Measurements from ENCODE around the gene HFM1. TPM values are rescaled to one million over a fixed set of nuclear protein-coding genes. Genes with fewer than 3 reads are reported as not detected.

HFM1 gene
- total RNA-seq, 1 experiment from 2014 or later = 3.3 TPM

DNA sequence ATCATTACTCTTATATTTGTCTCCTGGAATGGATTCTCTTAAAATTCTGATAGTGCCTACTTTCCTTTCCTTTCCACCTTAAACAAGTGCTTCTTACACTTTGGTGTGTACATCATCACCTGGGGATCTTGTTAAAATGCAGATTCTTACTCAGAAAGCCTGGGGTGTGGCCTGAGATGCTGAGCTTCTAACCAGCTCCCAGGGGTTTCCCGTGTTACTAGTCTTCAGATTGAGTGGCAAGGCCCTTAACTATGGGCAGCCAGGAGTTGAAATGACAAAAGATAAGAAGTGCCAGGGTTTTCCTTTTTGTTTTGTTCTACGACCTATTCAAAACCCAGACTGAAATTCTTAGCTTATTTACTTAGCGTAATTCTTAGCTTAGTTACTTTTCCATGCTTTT is 159.2 kb downstream of the HFM1 start:
- no peak overlapping the region for H3K4me3 ChIP-seq (ENCODE audit: insufficient read depth, low read depth, low read length)
- H3K27me3 ChIP-seq (ENCODE audit: control insufficient read depth, insufficient read depth, low read length) = no peaks in the 10 kb centered on the region
- peak; percentile 7 for DNase-seq
- H3K36me3 ChIP-seq (replicated peaks; ENCODE audit: control insufficient read depth, insufficient read depth, low read length) = no peaks in the 10 kb centered on the region

DNA sequence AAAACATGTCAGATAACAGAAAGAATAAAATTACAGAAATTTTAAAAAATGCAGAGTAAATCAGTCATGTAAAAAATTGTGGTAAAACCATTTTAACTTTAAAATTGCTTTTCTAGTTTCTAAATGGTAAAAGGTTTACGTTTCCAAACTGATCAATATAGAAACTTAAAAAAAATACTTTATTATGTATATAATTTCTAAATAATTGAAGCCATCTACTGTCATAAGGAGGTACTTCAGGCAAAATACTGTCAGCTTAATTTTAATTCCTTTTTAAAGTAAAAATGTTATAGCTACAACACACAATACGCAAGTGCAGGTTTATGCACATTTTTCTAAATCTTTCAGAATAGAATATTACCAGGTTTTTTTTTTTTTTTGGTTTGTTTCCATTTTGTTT is 159.9 kb downstream of the HFM1 start:
- DNase-seq = no peak
- Histone ChIP-seq H3K36me3 (replicated peaks; ENCODE audit: control insufficient read depth, insufficient read depth, low read length) (no peaks in the 10 kb centered on the region), H3K4me3 (ENCODE audit: insufficient read depth, low read depth, low read length) (no peak overlapping the region), H3K27me3 (ENCODE audit: control insufficient read depth, insufficient read depth, low read length) (no peaks in the 10 kb centered on the region)

DNA sequence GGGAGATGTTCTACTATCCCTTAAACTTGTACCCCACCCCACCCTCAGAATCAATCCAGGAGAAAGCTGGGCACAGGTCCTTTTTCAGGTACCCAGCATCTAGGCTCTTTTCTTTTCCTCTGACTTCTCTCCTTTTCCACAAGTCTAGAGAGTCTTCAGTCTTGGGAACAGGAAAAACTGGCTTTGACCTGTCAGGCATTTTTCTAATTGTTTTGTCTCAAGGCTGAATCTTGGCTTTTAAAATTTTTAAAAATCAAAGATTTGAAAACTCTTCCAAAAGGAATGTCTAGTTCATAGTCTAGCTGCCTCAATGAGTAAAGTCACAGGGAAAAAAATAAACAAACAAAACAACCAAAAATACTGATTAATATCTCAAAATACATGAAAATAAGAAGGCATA is 161.5 kb downstream of the HFM1 start:
- H3K27me3 ChIP-seq (ENCODE audit: control insufficient read depth, insufficient read depth, low read length) = no peaks in the 10 kb centered on the region
- no peak for DNase-seq
- no peak overlapping the region for H3K4me3 ChIP-seq (ENCODE audit: insufficient read depth, low read depth, low read length)

DNA sequence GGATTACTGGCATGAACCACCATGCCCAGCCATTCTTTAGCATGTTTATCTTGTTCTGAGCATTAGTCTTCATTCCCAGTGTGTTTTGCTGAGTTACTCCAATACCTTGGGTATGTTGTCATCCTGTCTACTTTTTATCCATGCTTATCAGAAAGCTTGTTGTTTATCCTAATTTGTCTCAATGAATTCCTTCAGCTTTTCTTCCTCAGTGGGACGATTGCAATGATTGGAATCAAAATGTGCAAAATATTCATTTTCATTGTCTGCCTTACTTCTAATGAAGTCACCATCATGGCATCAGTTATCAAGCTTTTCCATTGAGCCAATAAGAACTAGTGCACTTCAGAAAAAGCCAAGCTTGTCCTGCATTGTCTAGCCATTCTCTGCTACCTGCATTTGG is 170.5 kb downstream of the HFM1 start:
- no peak overlapping the region for H3K4me3 ChIP-seq (ENCODE audit: insufficient read depth, low read depth, low read length)
- DNase-seq = no peak
- H3K36me3 ChIP-seq (replicated peaks; ENCODE audit: control insufficient read depth, insufficient read depth, low read length) = no peaks in the 10 kb centered on the region
- no peaks in the 10 kb centered on the region for H3K27me3 ChIP-seq (ENCODE audit: control insufficient read depth, insufficient read depth, low read length)

More for the DNA sequence above, 161.5 kb downstream of the HFM1 start:
- H3K36me3 ChIP-seq (replicated peaks; ENCODE audit: control insufficient read depth, insufficient read depth, low read length) = no peaks in the 10 kb centered on the region

DNA sequence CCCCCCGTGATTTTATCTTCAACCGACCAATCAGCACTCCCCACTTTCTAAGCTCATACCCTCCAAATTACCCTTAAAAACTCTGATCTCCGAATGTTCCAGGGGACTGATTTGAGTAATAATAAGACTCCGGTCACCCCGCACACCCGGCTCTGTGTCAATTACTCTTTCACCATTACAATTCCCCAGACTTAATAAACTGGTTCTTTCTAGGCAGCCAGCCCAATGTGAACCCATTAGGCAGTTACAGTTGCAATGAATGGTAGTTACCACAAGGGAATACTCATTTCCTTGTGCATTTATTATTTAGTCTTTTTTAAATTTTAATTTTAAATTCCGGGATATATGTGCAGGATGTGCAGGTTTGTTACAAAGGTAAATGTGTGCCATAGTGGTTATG is 177.9 kb downstream of the HFM1 start:
- Histone ChIP-seq H3K36me3 (replicated peaks; ENCODE audit: control insufficient read depth, insufficient read depth, low read length) (no peaks in the 10 kb centered on the region), H3K27me3 (ENCODE audit: control insufficient read depth, insufficient read depth, low read length) (no peaks in the 10 kb centered on the region), H3K4me3 (ENCODE audit: insufficient read depth, low read depth, low read length) (no peak overlapping the region)
- no peak for DNase-seq

DNA sequence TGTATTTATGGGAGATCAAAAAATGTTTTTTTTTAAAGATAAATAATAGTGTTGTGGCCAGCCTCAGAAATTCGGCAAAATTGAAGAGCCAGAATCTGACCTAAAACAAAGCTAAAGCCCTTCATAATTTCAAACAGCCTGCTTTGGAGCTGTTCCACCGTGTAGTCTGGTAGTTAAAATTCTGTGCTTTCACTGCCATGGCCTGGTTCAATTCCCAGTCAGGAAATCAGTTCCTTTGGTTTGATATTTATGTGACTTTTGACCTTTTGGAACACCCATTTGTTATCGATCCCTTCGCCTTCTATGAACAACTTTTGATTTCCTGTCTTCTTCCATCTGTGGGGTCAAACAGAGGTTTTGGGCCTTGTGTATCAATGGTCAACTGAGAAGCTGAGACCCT is 179.8 kb downstream of the HFM1 start:
- no peaks in the 10 kb centered on the region for H3K36me3 ChIP-seq (replicated peaks; ENCODE audit: control insufficient read depth, insufficient read depth, low read length)
- H3K27me3 ChIP-seq (ENCODE audit: control insufficient read depth, insufficient read depth, low read length) = no peaks in the 10 kb centered on the region
- DNase-seq = no peak
- H3K4me3 ChIP-seq (ENCODE audit: insufficient read depth, low read depth, low read length) = no peak overlapping the region

DNA sequence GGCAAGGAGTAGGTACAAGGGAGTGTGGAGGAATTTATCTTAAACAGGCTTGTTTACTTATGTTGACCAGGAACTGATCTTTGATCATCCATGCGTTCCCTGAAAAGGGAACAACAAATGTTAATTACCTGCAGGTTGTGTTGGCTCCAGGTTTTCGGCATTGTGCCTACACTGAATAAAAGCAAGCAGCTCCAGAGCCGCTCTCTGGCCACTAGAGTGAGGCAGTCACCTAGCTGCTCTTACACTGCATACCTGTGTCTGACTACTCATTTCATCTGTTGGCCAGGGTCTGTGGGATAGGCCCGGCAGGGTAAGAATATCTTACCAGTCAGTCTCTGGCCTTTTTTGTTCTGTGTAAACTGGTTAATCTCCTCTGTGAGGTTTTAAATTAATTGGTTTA is 183.6 kb downstream of the HFM1 start:
- Histone ChIP-seq H3K36me3 (replicated peaks; ENCODE audit: control insufficient read depth, insufficient read depth, low read length) (no peaks in the 10 kb centered on the region), H3K27me3 (ENCODE audit: control insufficient read depth, insufficient read depth, low read length) (no peaks in the 10 kb centered on the region), H3K4me3 (ENCODE audit: insufficient read depth, low read depth, low read length) (no peak overlapping the region)
- DNase-seq = no peak

DNA sequence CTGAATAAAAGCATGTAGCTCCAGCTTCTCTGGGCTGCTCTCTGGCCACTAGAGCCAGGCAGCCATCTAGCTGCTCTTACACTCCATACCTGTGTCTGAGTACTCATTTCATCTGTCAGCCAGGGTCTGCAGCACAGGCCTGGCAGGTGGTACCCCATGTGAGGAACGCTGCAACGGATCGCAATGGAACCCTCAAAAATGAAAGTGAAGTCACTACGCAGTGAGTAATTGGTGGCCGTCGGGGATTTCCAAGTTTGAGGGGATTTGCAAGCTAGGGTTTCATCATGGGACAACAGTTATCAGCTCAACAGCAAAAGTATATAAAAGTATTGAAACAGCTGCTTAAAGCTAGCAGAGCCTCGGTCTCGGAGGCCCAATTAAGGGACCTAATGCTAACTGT is 186.7 kb downstream of the HFM1 start:
- Histone ChIP-seq H3K36me3 (replicated peaks; ENCODE audit: control insufficient read depth, insufficient read depth, low read length) (no peaks in the 10 kb centered on the region), H3K27me3 (ENCODE audit: control insufficient read depth, insufficient read depth, low read length) (no peaks in the 10 kb centered on the region), H3K4me3 (ENCODE audit: insufficient read depth, low read depth, low read length) (no peak overlapping the region)
- no peak for DNase-seq

Other genes starting within 250 kb of the HFM1 start
- gene CDC7, start 96.0 kb upstream of the HFM1 start, total RNA-seq (2014; rRNA removed; shearing (Covaris generic)) = 59.0 and 74.2 TPM in 2 replicates